HG02970 (cell line): Measurements from ENCODE around the gene ELFN1.

ENCODE experiments used
- ATAC-seq: cut with Tn5 transposase; IDR thresholded peaks from one replicate; pipeline ENCODE4 v1.9.1; 2021; ENCODE audit warnings: mild to moderate bottlenecking, moderate library complexity, moderate number of reproducible peaks; ENCODE audit not compliant: unreplicated experiment, low FRiP score

ELFN1 gene

GRCh38 chr7:1669954-1670893, at the start of gene ELFN1:
Gene ELFN1 (plus strand): TSS chr7:1670277. CDS start chr7:1744597, 74,320 bp downstream.
- no peak for ATAC-seq

GRCh38 chr7:1620835-1621234, 49.2 kb upstream of the ELFN1 start:
- ATAC-seq, result no peak

GRCh38 chr7:1621718-1622117, 48.4 kb upstream of the ELFN1 start:
- ATAC-seq, result no peak

GRCh38 chr7:1622441-1622840, 47.6 kb upstream of the ELFN1 start:
- ATAC-seq, result no peak

- ATAC-seq, result no peak
These were observed 46.3 kb upstream of the ELFN1 start for GRCh38 chr7:1623810-1624209.

- no peak for ATAC-seq
These were observed 44.8 kb upstream of the ELFN1 start for GRCh38 chr7:1624999-1625927.

GRCh38 chr7:1626769-1627168, 43.3 kb upstream of the ELFN1 start:
- ATAC-seq, result no peak

- no peak for ATAC-seq
These were observed 39.3 kb upstream of the ELFN1 start for GRCh38 chr7:1630700-1631336.

- ATAC-seq, result no peak
These were observed 38.4 kb upstream of the ELFN1 start for GRCh38 chr7:1631678-1632077.

GRCh38 chr7:1632506-1632905, 37.6 kb upstream of the ELFN1 start:
- ATAC-seq, result no peak

GRCh38 chr7:1632916-1633785, 36.9 kb upstream of the ELFN1 start:
- ATAC-seq, result no peak

GRCh38 chr7:1635401-1635800, 34.7 kb upstream of the ELFN1 start:
- ATAC-seq, result no peak

GRCh38 chr7:1637155-1637554, 32.9 kb upstream of the ELFN1 start:
- no peak for ATAC-seq

GRCh38 chr7:1638215-1638661, 31.8 kb upstream of the ELFN1 start:
- ATAC-seq, result no peak

GRCh38 chr7:1639071-1639470, 31.0 kb upstream of the ELFN1 start:
- ATAC-seq, result no peak

- ATAC-seq, result no peak
These were observed 30.4 kb upstream of the ELFN1 start for GRCh38 chr7:1639532-1640175.

- no peak for ATAC-seq
These were observed 29.5 kb upstream of the ELFN1 start for GRCh38 chr7:1640376-1641172.

- ATAC-seq, result no peak
These were observed 28.9 kb upstream of the ELFN1 start for GRCh38 chr7:1641173-1641572.
